Endodermal cell (in vitro differentiated cells): Measurements from ENCODE around the gene HYKK. TPM values are rescaled to one million over a fixed set of nuclear protein-coding genes. Genes with fewer than 3 reads are reported as not detected.

Source experiments
- DNase-seq: peaks from one replicate; pipeline ENCODE4 v3.0.0-alpha.2; 2017
- H3K27ac ChIP-seq: 2 replicates; pipeline ENCODE4 v1.5.1; 2013; ENCODE audit warnings: mild to moderate bottlenecking, low read depth, low read length, moderate library complexity
- H3K27me3 ChIP-seq: 2 replicates; pipeline ENCODE4 v1.6.1; 2013; ENCODE audit warnings: mild to moderate bottlenecking, low read length, moderate library complexity; ENCODE audit not compliant: insufficient read depth, control insufficient read depth, poor library complexity, severe bottlenecking
- H3K36me3 ChIP-seq: 2 replicates; pipeline ENCODE4 v1.7.0; 2013; ENCODE audit warnings: mild to moderate bottlenecking, low read length, moderate library complexity; ENCODE audit not compliant: control insufficient read depth, insufficient read depth
- H3K4me1 ChIP-seq: one replicate; pipeline ENCODE4 v1.7.0; 2013; ENCODE audit warnings: low read length; ENCODE audit not compliant: control insufficient read depth, insufficient read depth
- H3K4me3 ChIP-seq: 2 replicates; pipeline ENCODE4 v1.5.1; 2013; ENCODE audit warnings: mild to moderate bottlenecking, low read length, moderate library complexity
- H3K9ac ChIP-seq: 2 replicates; pipeline ENCODE4 v1.6.1; 2013; ENCODE audit warnings: mild to moderate bottlenecking, low read length, moderate library complexity; ENCODE audit not compliant: poor library complexity, severe bottlenecking; ENCODE audit errors: extremely low read depth
- H3K9me3 ChIP-seq: 2 replicates; pipeline ENCODE4 v1.6.1; 2013; ENCODE audit warnings: mild to moderate bottlenecking, low read length, moderate library complexity; ENCODE audit not compliant: control insufficient read depth
- H3K27ac Mint-ChIP-seq: 2 replicates; pipeline ENCODE4 v1.8.0; 2020; ENCODE audit warnings: mixed read lengths
- H3K27me3 Mint-ChIP-seq: 2 replicates; pipeline ENCODE4 v1.8.0; 2021; ENCODE audit warnings: mild to moderate bottlenecking, mixed read lengths; ENCODE audit not compliant: insufficient read depth
- H3K36me3 Mint-ChIP-seq: 2 replicates; pipeline ENCODE4 v1.8.0; 2020; ENCODE audit warnings: low read depth, mixed read lengths
- H3K4me1 Mint-ChIP-seq: 2 replicates; pipeline ENCODE4 v1.8.0; 2020; ENCODE audit warnings: mixed read lengths
- H3K4me3 Mint-ChIP-seq: 2 replicates; pipeline ENCODE4 v1.8.0; 2020; ENCODE audit warnings: mild to moderate bottlenecking, moderate library complexity, mixed read lengths
- H3K9me3 Mint-ChIP-seq: 2 replicates; pipeline ENCODE4 v1.8.0; 2020; ENCODE audit warnings: mild to moderate bottlenecking, mixed read lengths
- WGBS, 2 experiments: methylation state at CpG; one replicate each; pipeline versions ENCODE4 v1.1.5 to v1.1.7; 2013; ENCODE audit warnings: missing lambda C conversion rate in 2 of 2, mixed read lengths in 1 of 2; ENCODE audit not compliant: insufficient coverage in 1 of 2, insufficient read length in 1 of 2; 5-methylcytosine and 5-hydroxymethylcytosine counted together
- total RNA-seq, 2 donors: library from RNA; stranded (reverse); fragmentation: NEBNext Ultra II Directional in 1 of 2; extraction: Animal tissue kit (Norgen Biotek cat#: 25700) in 1 of 2; gene quantifications; 2 replicates in 1 of 2; 3 replicates in 1 of 2; pipeline ENCODE4 v1.2.1, GENCODE V29; 2021
- TF ChIP-seq, protein P1 (sequence below): fragments of 200-600 bp; sonication (generic); conservative IDR thresholded peaks from 2 replicates; pipeline ENCODE4 v1.5.0; 2021; ENCODE audit warnings: antibody characterized with exemption, mild to moderate bottlenecking

The HYKK gene
- total RNA-seq, 2 donors from 2014 or later = 3.9 to 4.2 TPM

- Histone ChIP-seq H3K27ac (no peak overlapping the region), H3K9ac (no peak overlapping the region), H3K36me3 (no peaks in the 10 kb centered on the region), H3K4me3 (no peak overlapping the region), H3K27me3 (no peaks in the 10 kb centered on the region), H3K4me1 (no peaks in the 10 kb centered on the region), H3K9me3 (no peaks in the 10 kb centered on the region)
- H3K4me1 Mint-ChIP-seq = no peaks in the 10 kb centered on the region
- no peaks in the 10 kb centered on the region for H3K36me3 Mint-ChIP-seq
- no peak for DNase-seq
- H3K4me3 Mint-ChIP-seq = no peak overlapping the region
- H3K27ac Mint-ChIP-seq = no peak overlapping the region
- 93 to 100% methylated on average over 3 to 4 of the region's 4 CpGs for WGBS, 2 experiments
- TF ChIP-seq, protein P1, sequence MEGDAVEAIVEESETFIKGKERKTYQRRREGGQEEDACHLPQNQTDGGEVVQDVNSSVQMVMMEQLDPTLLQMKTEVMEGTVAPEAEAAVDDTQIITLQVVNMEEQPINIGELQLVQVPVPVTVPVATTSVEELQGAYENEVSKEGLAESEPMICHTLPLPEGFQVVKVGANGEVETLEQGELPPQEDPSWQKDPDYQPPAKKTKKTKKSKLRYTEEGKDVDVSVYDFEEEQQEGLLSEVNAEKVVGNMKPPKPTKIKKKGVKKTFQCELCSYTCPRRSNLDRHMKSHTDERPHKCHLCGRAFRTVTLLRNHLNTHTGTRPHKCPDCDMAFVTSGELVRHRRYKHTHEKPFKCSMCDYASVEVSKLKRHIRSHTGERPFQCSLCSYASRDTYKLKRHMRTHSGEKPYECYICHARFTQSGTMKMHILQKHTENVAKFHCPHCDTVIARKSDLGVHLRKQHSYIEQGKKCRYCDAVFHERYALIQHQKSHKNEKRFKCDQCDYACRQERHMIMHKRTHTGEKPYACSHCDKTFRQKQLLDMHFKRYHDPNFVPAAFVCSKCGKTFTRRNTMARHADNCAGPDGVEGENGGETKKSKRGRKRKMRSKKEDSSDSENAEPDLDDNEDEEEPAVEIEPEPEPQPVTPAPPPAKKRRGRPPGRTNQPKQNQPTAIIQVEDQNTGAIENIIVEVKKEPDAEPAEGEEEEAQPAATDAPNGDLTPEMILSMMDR = no peak
- H3K9me3 Mint-ChIP-seq = no peaks in the 10 kb centered on the region
- no peaks in the 10 kb centered on the region for H3K27me3 Mint-ChIP-seq
Observed at GRCh38 chr15:78573416-78573815, 66.0 kb downstream of the HYKK start.

DNA sequence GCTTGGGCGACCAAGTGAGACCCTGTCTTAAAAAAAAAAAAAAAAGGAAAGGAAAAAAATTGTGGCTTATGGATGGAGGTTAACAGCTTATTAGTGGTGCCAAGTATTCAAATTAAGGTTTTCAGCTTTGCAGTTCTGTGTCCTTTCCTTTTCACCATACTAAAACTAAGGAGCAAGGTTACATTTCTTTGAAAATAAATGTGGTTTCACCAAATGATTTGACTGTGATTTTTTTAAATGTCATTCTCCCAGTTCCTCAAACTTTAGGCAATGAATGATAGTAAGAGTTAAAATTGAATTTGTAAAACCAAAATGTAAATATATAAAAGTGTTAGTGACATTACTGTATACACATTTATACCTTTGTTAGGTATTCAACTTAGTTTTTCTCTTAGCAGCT, 67.6 kb downstream of the HYKK start:
- H3K27me3 ChIP-seq = no peaks in the 10 kb centered on the region
- TF ChIP-seq, protein P1 = no peak
- no peaks in the 10 kb centered on the region for H3K9me3 Mint-ChIP-seq

More for the DNA sequence above, 67.6 kb downstream of the HYKK start:
- Mint-ChIP-seq H3K36me3 (no peaks in the 10 kb centered on the region), H3K27me3 (no peaks in the 10 kb centered on the region), H3K4me3 (no peak overlapping the region), H3K4me1 (no peaks in the 10 kb centered on the region), H3K27ac (no peak overlapping the region)
- WGBS, 2 experiments = 89 to 100% methylated on average over 1 of the region's 1 CpG
- DNase-seq = no peak
- Histone ChIP-seq H3K36me3 (no peaks in the 10 kb centered on the region), H3K4me1 (no peaks in the 10 kb centered on the region), H3K27ac (no peak overlapping the region), H3K9ac (no peak overlapping the region), H3K4me3 (no peak overlapping the region), H3K9me3 (no peaks in the 10 kb centered on the region)

Other genes starting within 250 kb of the HYKK start
- 10 to 100 TPM in 1 of 2 donors, 1 to 10 TPM in 1; 4.9 to 18.5 TPM for gene DNAJA4, start 243.0 kb upstream of the HYKK start, total RNA-seq
- 10 to 100 TPM; 46.3 to 55.4 TPM for gene SKIC8, start 208.0 kb upstream of the HYKK start, total RNA-seq
- 100 to 1,000 TPM; 103 TPM for gene CRABP1, start 167.2 kb upstream of the HYKK start, total RNA-seq
- 10 to 100 TPM; 81.4 to 92.6 TPM for gene IREB2, start 69.4 kb upstream of the HYKK start, total RNA-seq
- 100 to 1,000 TPM; 250 to 254 TPM for gene PSMA4, start 32.9 kb downstream of the HYKK start, total RNA-seq
- 10 to 100 TPM; 16.4 to 23.0 TPM for gene CHRNA5, start 57.9 kb downstream of the HYKK start, total RNA-seq
- 1 to 10 TPM; 1.6 to 3.7 TPM for gene CHRNA3, start 113.4 kb downstream of the HYKK start, total RNA-seq
- gene CHRNB4, start 133.6 kb downstream of the HYKK start, total RNA-seq = under 1 TPM; 0.22 to 0.70 TPM